NB4 (cell line): ENCODE data around the gene SLC10A3.

Source experiments
- CTCF ChIP-seq: IDR thresholded peaks from one replicate; pipeline ENCODE4 v1.5.1; 2012; ENCODE audit warnings: low read depth, low read length
- TF ChIP-seq, protein P1 (sequence below): IDR thresholded peaks from 2 replicates; pipeline ENCODE4 v1.6.1; 2011; ENCODE audit warnings: low read depth, low read length

GRCh38 chrX:154481195-154481594 lies 9.2 kb downstream of the SLC10A3 start:
- no peak for TF ChIP-seq CTCF
- TF ChIP-seq, protein P1, sequence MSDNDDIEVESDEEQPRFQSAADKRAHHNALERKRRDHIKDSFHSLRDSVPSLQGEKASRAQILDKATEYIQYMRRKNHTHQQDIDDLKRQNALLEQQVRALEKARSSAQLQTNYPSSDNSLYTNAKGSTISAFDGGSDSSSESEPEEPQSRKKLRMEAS = no peak
